ENCODE measurements around the gene TRIP10.
"Not testable (repeated sequence)": the region's sequence is repeated elsewhere in the genome, so short reads cannot be mapped to it uniquely, and the experiment has no call there.

Gene TRIP10

GRCh38 chr19:6771648-6772027 is 32.2 kb downstream of the TRIP10 start:
- not testable (repeated sequence) for DNase-seq

GRCh38 chr19:6772028-6772865 is 32.8 kb downstream of the TRIP10 start, which contains the start of gene VAV1:
VAV1 (plus strand) TSS chr19:6772708; CDS start chr19:6772808, 100 bp downstream.
- peak; percentile 89 for DNase-seq

- DNase-seq: no peak
These were observed 33.4 kb downstream of the TRIP10 start for GRCh38 chr19:6772866-6773322.

DNA sequence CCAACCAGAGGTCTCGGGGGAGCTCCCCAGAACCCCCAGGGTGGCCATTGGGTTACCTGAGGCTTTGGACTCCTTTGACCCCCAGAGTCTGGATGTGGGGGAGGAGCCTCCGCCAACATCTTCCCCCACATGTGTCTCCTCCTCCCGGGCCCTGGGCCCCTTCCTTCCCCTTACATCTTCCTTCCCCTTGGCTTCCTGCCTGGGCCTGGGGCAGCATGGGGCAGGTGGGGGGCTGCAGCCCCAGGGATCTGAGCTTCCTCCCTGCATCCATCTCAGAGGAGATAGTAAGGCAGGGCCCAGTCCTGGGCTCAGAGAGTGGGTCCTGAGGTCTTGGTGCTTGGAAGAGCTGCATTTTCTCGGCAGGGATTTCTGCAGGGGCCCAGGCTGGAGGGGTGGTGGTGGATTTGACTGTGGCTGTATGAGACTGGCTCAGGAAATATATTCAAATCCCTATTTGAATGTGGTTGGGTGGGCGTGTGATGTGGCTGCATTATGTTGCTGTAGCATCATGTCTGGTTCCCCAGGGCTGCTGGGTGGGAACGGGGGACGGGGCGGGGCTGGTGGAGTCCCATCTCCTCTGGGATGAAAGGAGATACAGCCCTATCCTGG is 33.9 kb downstream of the TRIP10 start:
- peak; percentile 58 for DNase-seq

DNA sequence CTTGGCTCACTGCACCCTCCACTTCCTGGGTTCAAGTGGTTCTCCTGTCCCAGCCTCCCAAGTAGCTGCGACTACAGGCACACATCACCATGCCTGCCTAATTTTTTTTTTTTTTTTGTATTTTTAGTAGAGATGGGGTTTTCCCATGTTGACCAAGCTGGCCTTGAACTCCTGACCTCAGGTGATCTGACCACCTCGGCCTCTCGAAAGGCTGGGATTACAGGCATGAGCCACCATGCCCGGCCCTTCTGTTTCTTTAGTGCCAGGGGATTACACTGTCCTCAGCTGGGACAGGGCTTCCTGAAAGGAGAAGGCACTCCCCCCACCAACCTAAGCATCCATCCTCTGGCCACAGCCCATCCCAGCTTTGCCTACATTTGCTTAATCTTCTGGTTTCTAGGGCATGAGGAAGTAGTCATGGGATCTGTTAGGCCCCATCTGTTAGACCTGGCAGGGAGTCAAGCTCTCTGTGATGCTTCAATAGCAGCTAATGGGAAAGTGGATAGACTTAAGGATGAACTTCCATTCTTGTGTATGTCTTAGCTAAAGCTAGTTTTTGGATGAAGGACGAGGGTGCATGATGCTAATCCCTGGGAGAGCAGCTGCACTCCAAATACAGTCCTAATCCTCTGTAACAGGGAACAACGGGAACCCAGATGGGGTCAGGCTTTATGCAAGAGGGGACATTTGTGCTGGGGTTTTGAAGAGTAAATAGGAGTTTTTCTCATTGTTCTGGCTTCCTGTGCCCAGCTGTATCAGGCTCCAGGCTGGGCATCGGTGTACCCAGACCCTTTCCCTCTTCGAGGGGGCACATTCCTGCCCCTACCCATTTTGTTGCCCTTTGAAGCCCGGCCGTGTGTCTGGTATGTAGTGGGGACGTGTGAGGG is 35.6 kb downstream of the TRIP10 start:
- no peak for DNase-seq

DNA sequence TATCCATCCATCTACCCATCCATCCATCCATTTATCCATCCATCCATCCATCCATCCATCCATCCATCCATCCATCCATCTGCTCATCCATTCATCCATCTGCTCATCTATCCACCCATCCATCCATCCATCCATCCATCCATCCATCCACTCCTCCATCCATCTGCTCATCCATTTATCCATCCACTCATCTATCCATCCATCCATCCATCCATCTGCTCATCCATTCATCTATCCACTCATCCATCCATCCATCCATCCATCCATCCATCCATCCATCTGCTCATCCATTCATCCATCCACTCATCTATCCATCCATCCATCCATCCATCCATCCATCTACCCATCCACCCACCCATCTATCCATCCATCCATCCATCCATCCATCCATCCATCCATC is 36.6 kb downstream of the TRIP10 start:
- DNase-seq: not testable (repeated sequence)

- no peak for DNase-seq
These were observed 37.5 kb downstream of the TRIP10 start for GRCh38 chr19:6776999-6777398.

GRCh38 chr19:6777434-6777833 is 38.0 kb downstream of the TRIP10 start:
- DNase-seq: no peak

GRCh38 chr19:6778386-6778785 is 38.9 kb downstream of the TRIP10 start:
- DNase-seq: no peak

DNA sequence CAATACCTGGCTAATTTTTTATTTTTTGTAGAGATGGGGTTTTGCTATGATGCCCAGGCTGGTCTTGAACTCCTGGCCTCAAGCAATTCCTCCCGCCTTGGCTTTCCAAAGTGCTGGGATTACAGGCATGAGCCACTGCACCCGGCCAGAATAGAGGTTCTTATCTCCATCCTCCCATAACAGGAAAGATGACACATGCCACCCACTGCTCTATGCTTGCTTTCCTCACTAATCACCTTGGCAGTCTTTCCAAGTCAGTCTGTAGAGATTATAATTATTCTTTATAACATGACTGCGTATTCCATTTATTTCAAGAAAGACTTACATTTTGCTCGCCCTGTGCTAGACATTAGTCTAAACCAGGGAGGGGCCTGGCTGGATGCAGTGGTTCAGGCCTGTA is 39.7 kb downstream of the TRIP10 start:
- DNase-seq: no peak

DNA sequence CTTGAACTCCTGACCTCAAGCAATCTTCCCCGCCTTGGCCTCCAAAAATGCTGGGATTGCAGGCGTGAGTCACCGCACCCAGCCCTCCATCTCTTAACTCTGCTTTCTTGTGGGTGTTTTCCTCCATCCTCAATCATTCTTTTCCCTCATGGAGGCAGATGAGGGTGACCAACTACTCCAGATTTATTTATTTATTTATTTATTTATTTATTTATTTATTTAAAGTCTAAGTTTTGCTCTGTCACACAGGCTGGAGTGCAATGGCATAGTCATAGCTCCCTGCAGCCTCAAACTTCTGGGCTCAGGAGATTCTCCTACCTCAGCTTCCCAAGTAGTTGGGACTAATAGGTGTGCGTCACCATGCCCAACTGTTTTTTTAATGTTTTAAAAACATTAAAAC is 47.9 kb downstream of the TRIP10 start:
- DNase-seq: no peak

- no peak for DNase-seq
These were observed 49.4 kb downstream of the TRIP10 start for GRCh38 chr19:6788896-6789295.

DNA sequence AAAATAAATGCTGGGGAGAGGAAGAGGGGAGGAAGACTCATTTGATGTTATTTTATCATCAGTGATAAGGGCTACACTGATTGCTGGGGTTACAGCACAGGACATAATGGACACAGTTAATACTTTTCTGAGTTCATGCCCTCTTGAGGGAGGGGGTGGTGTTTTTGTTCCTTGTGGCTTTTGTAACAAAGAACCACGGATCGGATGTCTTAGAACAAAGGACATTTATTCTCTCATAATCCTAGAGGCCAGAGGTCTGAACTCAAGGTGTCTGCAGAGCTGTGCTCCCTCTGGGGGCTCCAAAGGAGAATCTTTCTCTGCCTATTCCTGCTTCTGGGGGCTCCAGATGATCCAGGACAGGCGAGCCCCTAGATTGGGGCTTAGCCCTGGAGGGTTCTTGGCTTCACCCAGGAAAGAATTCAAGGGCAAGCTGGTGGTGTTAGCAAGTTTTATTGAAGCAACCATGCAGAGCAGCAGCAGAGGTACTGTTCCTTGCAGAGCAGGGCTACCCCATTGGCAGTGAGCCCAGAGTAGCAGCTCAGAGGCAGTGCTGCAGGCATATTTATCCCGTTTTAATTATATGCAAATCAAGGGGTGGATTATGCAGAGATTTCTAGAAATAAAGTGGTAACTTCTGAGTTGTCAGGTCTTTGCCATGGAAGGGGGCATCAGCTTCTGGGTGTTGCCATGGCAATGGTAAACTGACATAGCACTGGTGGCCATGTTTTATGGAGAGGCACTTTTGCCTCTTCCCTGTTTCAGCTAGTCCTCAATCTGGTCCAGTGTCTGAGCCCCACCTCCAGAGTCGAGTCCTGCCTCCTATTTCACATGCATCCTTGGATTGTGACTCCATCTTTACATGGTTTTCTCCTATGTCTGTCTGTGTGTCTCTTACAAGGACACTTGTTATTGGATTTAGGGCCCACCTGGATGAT is 51.0 kb downstream of the TRIP10 start:
- DNase-seq: no peak

- DNase-seq: no peak
These were observed 51.8 kb downstream of the TRIP10 start for GRCh38 chr19:6791237-6791636.

GRCh38 chr19:6793411-6793810 is 53.9 kb downstream of the TRIP10 start:
- no peak for DNase-seq

GRCh38 chr19:6793973-6794372 is 54.5 kb downstream of the TRIP10 start:
- no peak for DNase-seq

DNA sequence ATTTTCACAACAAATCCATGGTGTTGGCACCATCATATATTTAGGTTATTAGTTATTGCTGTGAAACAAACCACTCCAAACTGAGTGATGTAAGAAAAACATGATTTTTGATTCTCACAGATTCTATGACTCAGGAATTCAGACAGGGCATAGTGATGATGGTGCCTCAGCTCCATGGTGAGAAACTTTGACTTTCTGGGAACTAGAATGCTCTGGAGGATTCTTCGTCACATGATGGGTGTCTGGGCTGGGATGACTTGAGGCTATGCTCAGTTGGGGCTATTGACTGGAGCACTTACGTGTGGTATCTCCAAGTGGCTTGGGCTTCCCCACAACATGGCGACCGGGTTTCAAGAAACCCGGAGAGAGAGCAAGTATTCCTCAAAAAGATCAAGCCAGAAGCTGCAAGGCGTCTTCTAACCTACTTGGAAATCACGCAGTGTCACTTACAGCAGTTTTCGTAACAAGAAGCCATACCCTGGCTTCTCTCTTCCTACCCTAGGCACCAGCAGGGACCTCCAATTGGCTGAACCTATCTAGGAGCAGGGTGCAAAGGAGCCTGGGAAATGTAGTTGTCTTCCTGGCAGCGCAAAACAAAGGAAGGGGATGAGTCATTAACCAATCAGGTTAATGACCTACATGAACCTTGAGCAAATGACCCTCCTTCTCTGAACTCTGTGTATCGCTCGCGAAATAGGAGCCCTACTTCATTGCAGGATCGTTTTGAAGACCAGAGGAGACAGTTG is 55.4 kb downstream of the TRIP10 start:
- no peak for DNase-seq

- DNase-seq: no peak
These were observed 56.8 kb downstream of the TRIP10 start for GRCh38 chr19:6796278-6796677.

DNA sequence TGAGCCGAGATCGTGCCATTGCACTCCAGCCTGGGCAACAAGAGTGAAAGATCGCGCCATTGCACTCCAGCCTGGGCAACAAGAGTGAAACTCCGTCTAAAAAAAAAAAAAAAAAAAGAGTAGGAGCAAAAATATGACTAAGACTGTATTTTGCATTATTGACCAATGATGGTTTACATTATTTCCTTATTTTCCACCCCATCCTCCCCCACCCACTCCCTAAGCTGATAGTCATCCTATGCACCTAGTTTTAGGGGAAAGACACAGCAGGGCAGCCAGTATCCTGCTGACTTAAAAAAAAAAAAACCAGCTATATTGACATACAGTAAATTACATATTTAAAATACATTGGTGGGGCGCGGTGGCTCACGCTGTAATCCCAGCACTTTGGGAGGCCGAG is 58.2 kb downstream of the TRIP10 start:
- no peak for DNase-seq

- not testable (repeated sequence) for DNase-seq
These were observed 60.8 kb downstream of the TRIP10 start for GRCh38 chr19:6800160-6800790.

DNA sequence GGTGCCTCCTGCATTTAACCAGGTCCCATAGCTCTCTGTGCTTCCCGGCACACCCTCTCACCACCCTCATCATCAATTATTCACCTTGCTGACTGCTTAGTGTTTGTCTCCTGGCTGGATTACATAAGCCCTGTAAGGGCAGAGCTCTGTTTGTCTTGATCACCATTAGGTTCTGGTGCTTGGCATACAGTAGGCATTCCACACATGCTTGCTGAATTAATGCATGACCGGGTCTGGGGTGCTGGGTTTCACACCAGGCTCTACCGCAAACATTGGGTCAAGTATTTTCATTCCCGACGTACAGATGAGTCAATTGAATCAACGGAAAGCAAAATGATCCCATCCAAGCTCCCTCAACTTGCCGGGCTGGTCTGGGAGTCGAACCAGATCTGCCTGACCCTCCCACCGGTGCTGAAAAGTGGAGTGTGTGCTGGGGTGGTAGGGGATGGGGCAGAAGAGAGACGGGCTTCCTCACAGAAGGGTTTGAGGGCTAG is 61.6 kb downstream of the TRIP10 start:
- DNase-seq: peak; percentile 37

Data from CD4-positive, alpha-beta T cell treated with Interleukin-17A for 1 hour (primary cell).